Measurements from ENCODE around the gene CDH4. TPM values are rescaled to one million over a fixed set of nuclear protein-coding genes. Genes with fewer than 3 reads are reported as not detected.

The CDH4 gene
- total RNA-seq, 1 donor from 2014 or later = 39.7 TPM

DNA sequence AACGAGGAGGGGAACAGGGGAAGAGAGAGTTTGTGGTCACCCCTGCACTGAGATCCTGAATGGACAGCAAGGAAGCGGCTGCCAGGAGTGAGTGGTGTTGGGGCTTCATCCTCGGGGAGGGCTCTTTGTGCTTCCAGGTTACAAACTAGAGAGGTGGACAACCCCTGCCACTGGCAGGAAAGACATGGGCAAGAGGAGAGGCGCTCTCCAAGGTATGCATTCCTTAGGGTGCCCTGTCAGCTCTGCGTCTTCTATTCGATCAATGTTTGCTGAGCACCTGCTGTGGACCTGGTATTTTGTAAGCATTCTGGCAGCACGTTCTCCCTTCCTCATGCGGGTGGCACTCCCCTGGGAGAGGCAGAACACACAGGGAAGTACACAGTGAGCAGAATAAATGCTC is 93.6 kb downstream of the CDH4 start:
- Histone ChIP-seq H3K27me3 (ENCODE audit: control insufficient read depth, insufficient read depth, low read length) (no peaks in the 10 kb centered on the region), H3K36me3 (ENCODE audit: control insufficient read depth, insufficient read depth, low read length) (no peaks in the 10 kb centered on the region), H3K4me3 (ENCODE audit: low read depth, low read length) (no peak overlapping the region)
- TF ChIP-seq, protein P1, sequence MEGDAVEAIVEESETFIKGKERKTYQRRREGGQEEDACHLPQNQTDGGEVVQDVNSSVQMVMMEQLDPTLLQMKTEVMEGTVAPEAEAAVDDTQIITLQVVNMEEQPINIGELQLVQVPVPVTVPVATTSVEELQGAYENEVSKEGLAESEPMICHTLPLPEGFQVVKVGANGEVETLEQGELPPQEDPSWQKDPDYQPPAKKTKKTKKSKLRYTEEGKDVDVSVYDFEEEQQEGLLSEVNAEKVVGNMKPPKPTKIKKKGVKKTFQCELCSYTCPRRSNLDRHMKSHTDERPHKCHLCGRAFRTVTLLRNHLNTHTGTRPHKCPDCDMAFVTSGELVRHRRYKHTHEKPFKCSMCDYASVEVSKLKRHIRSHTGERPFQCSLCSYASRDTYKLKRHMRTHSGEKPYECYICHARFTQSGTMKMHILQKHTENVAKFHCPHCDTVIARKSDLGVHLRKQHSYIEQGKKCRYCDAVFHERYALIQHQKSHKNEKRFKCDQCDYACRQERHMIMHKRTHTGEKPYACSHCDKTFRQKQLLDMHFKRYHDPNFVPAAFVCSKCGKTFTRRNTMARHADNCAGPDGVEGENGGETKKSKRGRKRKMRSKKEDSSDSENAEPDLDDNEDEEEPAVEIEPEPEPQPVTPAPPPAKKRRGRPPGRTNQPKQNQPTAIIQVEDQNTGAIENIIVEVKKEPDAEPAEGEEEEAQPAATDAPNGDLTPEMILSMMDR (IDR thresholded peaks at IDR 0.05; ENCODE audit: insufficient read depth, low read length, poor library complexity, severe bottlenecking) = no peak
- DNase-seq (ENCODE audit: low read depth) = no peak

DNA sequence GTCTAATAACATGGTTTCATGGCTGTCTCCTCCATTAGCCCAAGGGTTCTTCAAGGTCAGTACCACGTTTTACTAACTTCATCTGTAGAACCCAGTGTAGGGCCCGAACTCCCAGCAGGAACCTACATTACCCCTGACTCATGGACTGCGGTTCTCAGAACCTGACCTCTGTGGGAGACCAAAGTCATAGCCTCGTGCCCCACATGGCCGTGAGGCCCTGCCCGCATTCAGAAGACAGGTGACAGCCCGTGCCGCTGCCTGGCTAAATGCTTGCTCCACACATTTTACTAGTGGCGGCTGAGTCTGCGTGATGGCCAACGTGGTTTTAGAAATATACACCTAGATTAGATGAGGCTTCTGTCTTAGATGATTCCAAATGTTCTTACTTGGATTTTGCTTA is 94.9 kb downstream of the CDH4 start:
- TF ChIP-seq, protein P1 (IDR thresholded peaks at IDR 0.05; ENCODE audit: insufficient read depth, low read length, poor library complexity, severe bottlenecking) = no peak

DNA sequence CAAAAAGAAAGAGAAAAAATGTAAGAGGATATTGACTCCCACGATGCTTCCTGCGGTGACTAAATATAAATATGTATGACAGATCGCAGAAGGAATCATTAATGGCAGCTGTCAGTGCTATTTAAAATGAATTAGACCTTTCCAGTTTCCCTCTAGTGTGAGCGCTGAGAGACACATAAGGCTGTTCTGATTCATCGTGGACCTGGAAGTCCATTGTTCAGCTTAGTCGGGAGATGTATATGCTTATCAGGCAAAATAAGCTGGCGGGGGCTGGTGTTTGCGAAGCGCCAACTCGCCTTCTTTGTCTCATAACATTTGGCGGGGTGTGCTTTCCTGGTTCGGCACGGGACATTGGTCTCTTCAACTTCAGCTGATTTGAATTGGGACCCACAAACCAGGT is 95.4 kb downstream of the CDH4 start:
- no peaks in the 10 kb centered on the region for H3K36me3 ChIP-seq (ENCODE audit: control insufficient read depth, insufficient read depth, low read length)
- no peak for DNase-seq (ENCODE audit: low read depth)
- H3K27me3 ChIP-seq (ENCODE audit: control insufficient read depth, insufficient read depth, low read length) = no peaks in the 10 kb centered on the region
- TF ChIP-seq, protein P1 (IDR thresholded peaks at IDR 0.05; ENCODE audit: insufficient read depth, low read length, poor library complexity, severe bottlenecking) = no peak
- H3K4me3 ChIP-seq (ENCODE audit: low read depth, low read length) = no peak overlapping the region

More for the DNA sequence above, 94.9 kb downstream of the CDH4 start:
- H3K27me3 ChIP-seq (ENCODE audit: control insufficient read depth, insufficient read depth, low read length) = no peaks in the 10 kb centered on the region
- DNase-seq (ENCODE audit: low read depth) = no peak
- H3K36me3 ChIP-seq (ENCODE audit: control insufficient read depth, insufficient read depth, low read length) = no peaks in the 10 kb centered on the region
- no peak overlapping the region for H3K4me3 ChIP-seq (ENCODE audit: low read depth, low read length)

DNA sequence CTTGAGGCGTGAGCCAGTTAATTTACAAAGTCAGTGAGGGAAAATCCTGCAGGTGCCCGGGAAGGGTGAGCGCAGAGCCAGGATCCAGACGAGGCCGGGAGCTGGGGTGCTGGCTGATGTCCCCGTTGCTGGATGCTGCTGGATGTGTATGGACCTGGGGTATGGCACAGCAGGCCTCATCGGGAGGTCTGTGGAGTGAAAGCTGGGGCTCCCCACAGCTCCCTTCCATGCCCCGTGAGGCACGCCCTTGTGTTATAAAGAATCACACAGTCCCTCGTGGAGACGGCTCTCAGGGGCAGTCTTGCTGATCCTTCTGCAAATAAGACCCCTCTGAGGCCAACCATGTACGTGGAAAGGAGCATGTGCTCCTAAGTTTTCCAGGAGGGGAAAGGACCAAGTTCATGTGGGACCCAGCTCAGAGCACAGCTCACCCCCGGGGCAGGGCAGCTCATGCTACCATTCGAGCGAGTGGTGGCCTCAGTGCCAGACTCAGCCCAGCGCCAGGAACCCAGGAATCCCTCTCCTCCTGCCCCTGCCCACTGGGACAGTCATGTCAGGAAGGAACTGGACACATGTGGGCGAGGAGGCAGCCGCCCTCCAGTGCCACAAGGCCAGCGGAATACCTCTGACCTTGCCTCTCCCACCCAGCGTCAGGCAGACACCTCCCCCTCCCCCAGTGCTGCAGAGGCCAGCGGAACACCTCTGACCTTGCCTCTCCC is 97.5 kb downstream of the CDH4 start:
- no peaks in the 10 kb centered on the region for H3K36me3 ChIP-seq (ENCODE audit: control insufficient read depth, insufficient read depth, low read length)
- no peaks in the 10 kb centered on the region for H3K27me3 ChIP-seq (ENCODE audit: control insufficient read depth, insufficient read depth, low read length)
- H3K4me3 ChIP-seq (ENCODE audit: low read depth, low read length) = no peak overlapping the region
- no peak for DNase-seq (ENCODE audit: low read depth)
- TF ChIP-seq, protein P1 (IDR thresholded peaks at IDR 0.05; ENCODE audit: insufficient read depth, low read length, poor library complexity, severe bottlenecking) = no peak

DNA sequence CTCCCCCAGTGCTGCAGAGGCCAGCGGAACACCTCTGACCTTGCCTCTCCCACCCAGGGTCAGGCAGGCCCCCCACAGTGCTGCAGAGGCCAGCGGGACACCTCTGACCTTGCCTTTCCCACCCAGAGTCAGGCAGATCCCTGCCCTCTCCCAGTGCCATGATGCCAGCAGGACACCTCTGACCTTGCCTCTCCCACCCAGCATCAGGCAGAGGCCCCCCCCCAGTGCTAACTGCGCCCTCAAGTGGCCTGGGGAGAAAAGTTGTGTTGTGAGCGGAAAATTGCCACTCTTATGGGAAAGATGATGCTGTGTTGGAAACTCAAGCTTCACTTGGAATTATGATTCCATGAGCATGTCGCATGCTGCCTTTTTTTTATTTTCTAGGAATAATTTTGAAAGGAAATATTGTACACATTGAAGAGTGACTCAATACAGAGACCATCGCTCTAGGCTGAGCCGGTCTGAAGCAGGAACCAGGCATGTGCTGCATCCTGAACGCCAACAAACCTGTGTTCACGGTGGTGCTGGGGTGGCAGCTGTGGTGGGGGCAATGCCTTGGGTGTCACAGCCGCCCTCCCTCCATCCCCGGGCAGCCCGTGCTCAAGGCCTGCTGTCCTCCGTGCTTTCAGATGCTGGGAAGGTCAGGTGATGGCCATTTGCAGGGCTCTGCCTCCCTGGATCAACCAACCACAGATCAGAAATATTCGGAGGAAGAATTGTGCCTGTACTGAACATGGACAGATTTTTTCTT is 98.6 kb downstream of the CDH4 start:
- TF ChIP-seq, protein P1 (IDR thresholded peaks at IDR 0.05; ENCODE audit: insufficient read depth, low read length, poor library complexity, severe bottlenecking) = peak; percentile 11
- Histone ChIP-seq H3K27me3 (ENCODE audit: control insufficient read depth, insufficient read depth, low read length) (no peaks in the 10 kb centered on the region), H3K4me3 (ENCODE audit: low read depth, low read length) (no peak overlapping the region), H3K36me3 (ENCODE audit: control insufficient read depth, insufficient read depth, low read length) (no peaks in the 10 kb centered on the region)
- no peak for DNase-seq (ENCODE audit: low read depth)
